ENCODE results near the gene TMEM270. TPM values are rescaled to one million over a fixed set of nuclear protein-coding genes. Genes with fewer than 3 reads are reported as not detected.
A peak's percentile ranks its signal among the peaks of the same experiment; 100 is the strongest.

The TMEM270 gene
- polyA plus RNA-seq, 3 donors = not detected

DNA sequence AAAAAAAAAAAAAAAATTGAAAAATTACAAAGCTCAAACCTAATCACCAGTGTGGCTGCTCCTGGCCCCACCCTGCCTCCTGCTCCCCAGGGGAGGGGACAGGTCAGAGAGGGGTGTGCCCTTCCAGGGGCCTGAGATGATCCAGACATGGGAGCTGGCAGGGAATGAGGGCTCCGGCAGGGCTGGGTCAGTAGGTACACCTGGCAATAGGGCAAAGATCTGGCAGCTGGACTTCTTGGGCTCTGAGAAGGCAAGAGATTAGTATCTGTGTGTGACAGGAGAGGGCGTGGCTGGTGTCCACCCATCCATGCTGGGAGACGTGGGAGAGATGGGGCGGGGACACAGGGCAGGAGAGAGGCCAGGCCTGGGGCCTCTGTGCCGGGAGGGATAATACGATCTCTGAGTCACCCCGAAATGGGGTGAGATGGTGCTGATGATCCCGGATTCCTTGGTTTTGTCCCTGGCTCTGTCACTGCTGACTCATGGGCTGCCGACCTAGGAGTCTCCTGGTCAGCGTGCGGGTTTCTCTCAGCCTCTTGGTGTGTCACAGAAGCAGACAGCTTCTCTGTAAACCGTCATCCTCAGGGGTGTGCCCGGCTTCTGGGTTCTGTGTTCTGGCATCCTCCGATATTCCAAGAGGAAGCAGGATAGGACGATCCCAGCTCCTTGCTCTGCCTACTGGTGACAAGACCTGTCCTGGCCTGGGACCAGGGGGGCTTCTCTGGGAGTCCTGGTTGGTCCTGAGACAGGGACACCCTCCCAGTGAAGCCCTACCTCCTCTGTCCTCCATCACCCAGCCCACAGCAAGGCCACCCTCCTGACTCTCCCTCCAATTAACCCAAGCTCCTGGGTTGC, 38.4 kb upstream of the TMEM270 start:
- H2AFZ ChIP-seq (ENCODE audit: insufficient read depth, low read depth, low read length, poor library complexity, severe bottlenecking) = no peak overlapping the region
- TF ChIP-seq, protein P1, sequence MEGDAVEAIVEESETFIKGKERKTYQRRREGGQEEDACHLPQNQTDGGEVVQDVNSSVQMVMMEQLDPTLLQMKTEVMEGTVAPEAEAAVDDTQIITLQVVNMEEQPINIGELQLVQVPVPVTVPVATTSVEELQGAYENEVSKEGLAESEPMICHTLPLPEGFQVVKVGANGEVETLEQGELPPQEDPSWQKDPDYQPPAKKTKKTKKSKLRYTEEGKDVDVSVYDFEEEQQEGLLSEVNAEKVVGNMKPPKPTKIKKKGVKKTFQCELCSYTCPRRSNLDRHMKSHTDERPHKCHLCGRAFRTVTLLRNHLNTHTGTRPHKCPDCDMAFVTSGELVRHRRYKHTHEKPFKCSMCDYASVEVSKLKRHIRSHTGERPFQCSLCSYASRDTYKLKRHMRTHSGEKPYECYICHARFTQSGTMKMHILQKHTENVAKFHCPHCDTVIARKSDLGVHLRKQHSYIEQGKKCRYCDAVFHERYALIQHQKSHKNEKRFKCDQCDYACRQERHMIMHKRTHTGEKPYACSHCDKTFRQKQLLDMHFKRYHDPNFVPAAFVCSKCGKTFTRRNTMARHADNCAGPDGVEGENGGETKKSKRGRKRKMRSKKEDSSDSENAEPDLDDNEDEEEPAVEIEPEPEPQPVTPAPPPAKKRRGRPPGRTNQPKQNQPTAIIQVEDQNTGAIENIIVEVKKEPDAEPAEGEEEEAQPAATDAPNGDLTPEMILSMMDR (IDR thresholded peaks at IDR 0.05) = no peak
- H3K4me1 ChIP-seq (ENCODE audit: control insufficient read depth in 1 of 2, insufficient read depth in 2 of 2, low read length in 2 of 2) = peaks cover 20 to 21% of the 10 kb centered on the region in 2 donors
- Mint-ChIP-seq H3K27ac (peak overlapping the region in 1 of 7 donors; percentile 46), H3K4me3 (peak overlapping the region in 1 of 2 donors; percentile 69), H3K4me1 (peaks cover 20% of the 10 kb centered on the region), H3K36me3 (no peaks in the 10 kb centered on the region), H3K27me3 (ENCODE audit: low read depth in 3 of 3) (peaks cover 17 to 31% (median 20%) of the 10 kb centered on the region in 3 donors), H3K9me3 (peaks cover 0 to 2% (median 0%) of the 10 kb centered on the region in 7 donors)
- H3K36me3 ChIP-seq (replicated peaks in 1 of 2; ENCODE audit: control insufficient read depth in 1 of 2, insufficient read depth in 2 of 2, low read length in 2 of 2) = no peaks in the 10 kb centered on the region
- H3K4me2 ChIP-seq (replicated peaks; ENCODE audit: extremely low read depth, low read length, poor library complexity, severe bottlenecking) = no peak overlapping the region
- H3K27ac ChIP-seq (ENCODE audit: low read depth in 1 of 2, low read length in 2 of 2) = no peak overlapping the region
- intact Hi-C loops (cut with micrococcal nuclease) = loop anchor here in 1 of 2 donors (10.0 kb wide), 1 partner anchor 48 kb away; the partner anchor contains the start of gene CLDN3
- no peak overlapping the region for H3K9ac ChIP-seq (ENCODE audit: insufficient read depth, low read length, poor library complexity, severe bottlenecking)
- no peaks in the 10 kb centered on the region for H4K20me1 ChIP-seq (ENCODE audit: insufficient read depth, low read length)
- no peaks in the 10 kb centered on the region for H3K9me3 ChIP-seq (replicated peaks in 1 of 2; ENCODE audit: control insufficient read depth in 1 of 2, insufficient read depth in 1 of 2, low read length in 2 of 2)
- no peak overlapping the region for H3K4me3 ChIP-seq (replicated peaks in 1 of 3; ENCODE audit: low read depth in 2 of 3, low read length in 3 of 3)
- no peaks in the 10 kb centered on the region for H3K79me2 ChIP-seq (ENCODE audit: insufficient read depth, low read length)
- WGBS (ENCODE audit: insufficient coverage) = 89% methylated on average over 15 of the region's 15 CpGs
- H3K27me3 ChIP-seq (ENCODE audit: control insufficient read depth in 2 of 2, insufficient read depth in 2 of 2, low read length in 2 of 2) = no peaks in the 10 kb centered on the region
- no peak for DNase-seq

DNA sequence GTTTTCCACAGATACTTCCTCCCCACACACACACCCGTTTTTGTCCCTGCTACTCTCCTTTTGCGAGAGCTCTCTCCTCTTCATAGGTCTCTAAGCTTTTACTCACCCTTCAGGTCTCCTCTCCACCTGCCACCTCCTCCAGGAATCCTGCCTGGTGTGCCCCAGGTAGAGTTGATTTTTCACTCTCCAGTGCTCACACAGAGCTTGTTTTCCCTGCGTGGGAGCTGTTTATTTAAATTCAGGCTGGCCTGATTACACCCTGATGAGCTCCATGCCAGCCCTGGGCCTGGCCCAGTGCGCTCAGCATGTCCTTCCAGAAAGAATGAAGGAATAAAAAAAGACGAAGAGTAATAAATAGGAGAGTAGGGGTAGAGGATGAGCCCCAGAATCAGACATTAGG, 37.7 kb upstream of the TMEM270 start:
- peaks cover 27% of the 10 kb centered on the region for H3K4me1 Mint-ChIP-seq
- peak overlapping the region in 1 of 2 donors; percentile 69 for H3K4me3 Mint-ChIP-seq
- Histone ChIP-seq H3K79me2 (ENCODE audit: insufficient read depth, low read length) (no peaks in the 10 kb centered on the region), H3K9ac (ENCODE audit: insufficient read depth, low read length, poor library complexity, severe bottlenecking) (no peak overlapping the region), H2AFZ (ENCODE audit: insufficient read depth, low read depth, low read length, poor library complexity, severe bottlenecking) (no peak overlapping the region), H3K36me3 (replicated peaks in 1 of 2; ENCODE audit: control insufficient read depth in 1 of 2, insufficient read depth in 2 of 2, low read length in 2 of 2) (no peaks in the 10 kb centered on the region), H3K4me3 (replicated peaks in 1 of 3; ENCODE audit: low read depth in 2 of 3, low read length in 3 of 3) (no peak overlapping the region), H3K4me1 (ENCODE audit: control insufficient read depth in 1 of 2, insufficient read depth in 2 of 2, low read length in 2 of 2) (peaks cover 27 to 28% of the 10 kb centered on the region in 2 donors), H4K20me1 (ENCODE audit: insufficient read depth, low read length) (no peaks in the 10 kb centered on the region), H3K27me3 (ENCODE audit: control insufficient read depth in 2 of 2, insufficient read depth in 2 of 2, low read length in 2 of 2) (no peaks in the 10 kb centered on the region), H3K4me2 (replicated peaks; ENCODE audit: extremely low read depth, low read length, poor library complexity, severe bottlenecking) (no peak overlapping the region), H3K27ac (ENCODE audit: low read depth in 1 of 2, low read length in 2 of 2) (no peak overlapping the region), H3K9me3 (replicated peaks in 1 of 2; ENCODE audit: control insufficient read depth in 1 of 2, insufficient read depth in 1 of 2, low read length in 2 of 2) (no peaks in the 10 kb centered on the region)
- TF ChIP-seq, protein P1 (IDR thresholded peaks at IDR 0.05) = no peak
- H3K36me3 Mint-ChIP-seq = no peaks in the 10 kb centered on the region
- DNase-seq = no peak
- peaks cover 0 to 2% (median 0%) of the 10 kb centered on the region in 7 donors for H3K9me3 Mint-ChIP-seq
- peaks cover 20 to 35% (median 21%) of the 10 kb centered on the region in 3 donors for H3K27me3 Mint-ChIP-seq (ENCODE audit: low read depth in 3 of 3)
- intact Hi-C loops (cut with micrococcal nuclease) = loop anchor here in 1 of 2 donors (10.0 kb wide), 1 partner anchor 48 kb away; the partner anchor contains the start of gene CLDN3
- no peak overlapping the region for H3K27ac Mint-ChIP-seq
- 92% methylated on average over 4 of the region's 5 CpGs for WGBS (ENCODE audit: insufficient coverage)

Measured in CD14-positive monocyte (primary cell).